OCI-LY7 (cell line): ENCODE data around the gene MUC6. TPM values are rescaled to one million over a fixed set of nuclear protein-coding genes. Genes with fewer than 3 reads are reported as not detected.

ENCODE experiments used
- BruUV-seq: library from RNA; stranded (reverse); fragments of 400-500 nt; replicated peaks from 2 replicates; lab custom pipeline; 2021; lab: Mats Ljungman, UMichigan
- CTCF ChIA-PET: fragments of 300-600 bp; sonication (Branson Sonifier 250); formaldehyde crosslinking; loops from one replicate; lab custom pipeline; 2022; ENCODE audit warnings: antibody characterized with exemption; ENCODE audit not compliant: unreplicated experiment; lab: Charles Lee
- POLR2A ChIA-PET: fragments of 300-600 bp; sonication (Branson Sonifier 250); formaldehyde crosslinking; loops from one replicate; lab custom pipeline; 2022; ENCODE audit warnings: antibody characterized with exemption; lab: Charles Lee
- DNase-seq: peaks from one replicate; pipeline ENCODE4 v3.0.0-alpha.2; 2015; ENCODE audit warnings: low spot score
- H2AFZ ChIP-seq: fragments of 200-600 bp; sonication (generic), shearing (Covaris generic); 2 replicates; pipeline ENCODE4 v1.6.1; 2014; ENCODE audit warnings: mild to moderate bottlenecking, antibody characterized with exemption, low read length, moderate library complexity
- H3K27ac ChIP-seq: fragments of 200-600 bp; sonication (generic); 2 replicates; pipeline ENCODE4 v1.5.1; 2014; ENCODE audit warnings: mixed run types, low read depth, mild to moderate bottlenecking, moderate library complexity, low read length, inconsistent platforms; ENCODE audit not compliant: poor library complexity, severe bottlenecking
- H3K36me3 ChIP-seq: fragments of 200-600 bp; sonication (generic); 2 replicates; pipeline ENCODE4 v1.6.1; 2014; ENCODE audit warnings: mild to moderate bottlenecking, antibody characterized with exemption, low read length, moderate library complexity, mixed read lengths; ENCODE audit not compliant: insufficient read depth
- H3K4me1 ChIP-seq: fragments of 200-600 bp; sonication (generic); 2 replicates; pipeline ENCODE4 v1.5.1; 2014; ENCODE audit warnings: mild to moderate bottlenecking, low read length; ENCODE audit not compliant: insufficient read depth, poor library complexity, severe bottlenecking
- H3K4me2 ChIP-seq: fragments of 200-600 bp; sonication (generic); 2 replicates; pipeline ENCODE4 v1.6.1; 2014; ENCODE audit warnings: mild to moderate bottlenecking, low read length
- H3K4me3 ChIP-seq: fragments of 200-600 bp; sonication (generic); 2 replicates; pipeline ENCODE4 v1.5.1; 2014; ENCODE audit warnings: mild to moderate bottlenecking, low read depth, low read length; ENCODE audit not compliant: poor library complexity, severe bottlenecking
- H3K79me2 ChIP-seq: fragments of 200-600 bp; sonication (generic); 2 replicates; pipeline ENCODE4 v1.6.1; 2016; ENCODE audit warnings: low read depth, mild to moderate bottlenecking, low read length, moderate library complexity, mixed read lengths; ENCODE audit not compliant: insufficient read depth
- H3K9me2 ChIP-seq: fragments of 200-600 bp; sonication (generic); 2 replicates; pipeline ENCODE4 v1.6.1; 2016; ENCODE audit warnings: mild to moderate bottlenecking, low read length, mixed read lengths; ENCODE audit not compliant: insufficient read depth
- H3K9me3 ChIP-seq: fragments of 200-600 bp; sonication (generic); 2 replicates; pipeline ENCODE4 v1.6.1; 2014; ENCODE audit warnings: mild to moderate bottlenecking, mixed run types, low read length, mixed read lengths
- H4K20me1 ChIP-seq: fragments of 200-600 bp; sonication (generic); 2 replicates; pipeline ENCODE4 v1.6.1; 2014; ENCODE audit warnings: mild to moderate bottlenecking, antibody characterized with exemption, low read length, moderate library complexity, mixed read lengths; ENCODE audit not compliant: insufficient read depth
- EZH2phosphoT487 ChIP-seq: fragments of 200-600 bp; sonication (generic); IDR thresholded peaks from 2 replicates; pipeline ENCODE4 v1.6.1; 2018; ENCODE audit warnings: low read depth, borderline replicate concordance, mild to moderate bottlenecking, mixed run types, antibody characterized with exemption, low read length, moderate library complexity, mixed read lengths
- intact Hi-C: fragments of 100-400 bp; cut with micrococcal nuclease; formaldehyde crosslinking; loops from one replicate; pipeline ENCODE4 v1.10.0; 2022; ENCODE audit not compliant: unreplicated experiment
- total RNA-seq, 2 experiments: library from RNA; depleted of rRNA in 1 of 2; stranded (reverse); fragments of >200 nt in 1 of 2; shearing (Covaris generic) in 1 of 2; gene quantifications; 2 replicates each; pipeline ENCODE4 v1.2.3, GENCODE V29; 2014 to 2022
- TF ChIP-seq, protein P1 (sequence below): fragments of 200-600 bp; sonication (generic); conservative IDR thresholded peaks from 2 replicates; pipeline ENCODE4 v1.5.1; 2014; ENCODE audit warnings: mild to moderate bottlenecking, antibody characterized with exemption, low read length, moderate library complexity, mixed read lengths

The MUC6 gene
- total RNA-seq, 2 experiments from 2014 or later, result not detected

DNA sequence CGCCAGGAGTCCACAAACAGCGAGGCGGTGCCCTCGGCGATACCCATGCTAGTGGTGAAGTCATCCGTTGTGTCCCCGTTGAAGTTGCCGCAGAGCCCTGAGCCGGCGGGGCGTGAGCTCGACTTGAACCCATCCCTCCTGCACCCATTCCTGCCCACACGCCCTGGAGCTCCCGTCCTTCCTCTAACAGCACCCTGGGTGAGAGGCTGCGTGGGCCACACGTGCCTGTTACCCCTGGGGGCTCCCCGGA, 8.3 kb downstream of the MUC6 start:
- Histone ChIP-seq H3K79me2 (no peaks in the 10 kb centered on the region), H3K9me2 (no peaks in the 10 kb centered on the region), H3K27ac (no peak overlapping the region), H3K4me1 (no peaks in the 10 kb centered on the region), H2AFZ (no peak overlapping the region), H4K20me1 (no peaks in the 10 kb centered on the region), H3K9me3 (no peaks in the 10 kb centered on the region), H3K36me3 (no peaks in the 10 kb centered on the region), H3K4me2 (no peak overlapping the region), H3K4me3 (no peak overlapping the region)
- CTCF ChIA-PET, result no interaction called here
- TF ChIP-seq EZH2phosphoT487, result no peak
- TF ChIP-seq, protein P1, sequence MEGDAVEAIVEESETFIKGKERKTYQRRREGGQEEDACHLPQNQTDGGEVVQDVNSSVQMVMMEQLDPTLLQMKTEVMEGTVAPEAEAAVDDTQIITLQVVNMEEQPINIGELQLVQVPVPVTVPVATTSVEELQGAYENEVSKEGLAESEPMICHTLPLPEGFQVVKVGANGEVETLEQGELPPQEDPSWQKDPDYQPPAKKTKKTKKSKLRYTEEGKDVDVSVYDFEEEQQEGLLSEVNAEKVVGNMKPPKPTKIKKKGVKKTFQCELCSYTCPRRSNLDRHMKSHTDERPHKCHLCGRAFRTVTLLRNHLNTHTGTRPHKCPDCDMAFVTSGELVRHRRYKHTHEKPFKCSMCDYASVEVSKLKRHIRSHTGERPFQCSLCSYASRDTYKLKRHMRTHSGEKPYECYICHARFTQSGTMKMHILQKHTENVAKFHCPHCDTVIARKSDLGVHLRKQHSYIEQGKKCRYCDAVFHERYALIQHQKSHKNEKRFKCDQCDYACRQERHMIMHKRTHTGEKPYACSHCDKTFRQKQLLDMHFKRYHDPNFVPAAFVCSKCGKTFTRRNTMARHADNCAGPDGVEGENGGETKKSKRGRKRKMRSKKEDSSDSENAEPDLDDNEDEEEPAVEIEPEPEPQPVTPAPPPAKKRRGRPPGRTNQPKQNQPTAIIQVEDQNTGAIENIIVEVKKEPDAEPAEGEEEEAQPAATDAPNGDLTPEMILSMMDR, result no peak
- no peak for DNase-seq
- POLR2A ChIA-PET, result no interaction called here
- no TSS peak for BruUV-seq
- intact Hi-C loops, result no loop called here

DNA sequence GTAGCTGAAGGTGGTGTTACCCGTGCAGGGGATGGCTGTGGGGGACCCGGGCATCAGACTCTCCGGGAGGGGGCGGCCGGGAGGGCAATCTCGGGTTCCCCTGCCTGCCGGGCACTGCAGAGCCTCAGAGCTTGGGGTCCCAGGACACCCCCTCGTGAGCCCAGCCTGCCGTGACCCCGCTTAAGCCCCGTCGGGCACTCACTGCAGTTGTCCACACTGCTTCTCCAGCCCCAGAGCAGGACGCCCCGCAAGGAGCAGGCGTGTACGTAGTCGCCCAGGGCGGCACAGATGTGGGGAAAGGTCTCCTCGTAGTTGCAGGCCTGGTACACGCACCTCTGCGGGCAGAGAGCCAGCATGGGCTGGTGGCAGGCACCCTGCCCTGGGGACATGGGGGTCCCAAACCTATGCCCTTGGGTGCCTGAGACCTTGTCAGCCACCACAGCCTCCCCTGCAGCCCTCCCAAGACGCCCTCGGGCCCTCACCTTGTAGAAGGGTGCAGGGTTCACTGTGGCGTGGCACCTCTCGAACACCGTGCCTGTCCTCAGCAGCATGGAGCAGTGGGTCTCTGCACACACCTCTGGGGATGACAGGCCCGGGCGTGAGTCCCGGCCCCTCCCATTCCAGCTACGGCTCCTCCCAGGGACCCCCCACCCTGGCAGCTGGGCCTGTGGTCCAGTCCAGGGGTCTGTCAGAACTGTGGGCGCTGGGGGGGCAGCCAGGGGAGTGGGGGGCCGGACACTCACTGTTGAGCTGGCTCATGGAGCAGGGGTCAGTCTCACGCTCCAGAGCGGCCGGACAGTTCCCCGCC, 8.8 kb downstream of the MUC6 start:
- no peak overlapping the region for H2AFZ ChIP-seq
- ChIA-PET CTCF (no interaction called here), POLR2A (no interaction called here)
- TF ChIP-seq EZH2phosphoT487, result no peak
- TF ChIP-seq, protein P1, result no peak
- H3K27ac ChIP-seq, result no peak overlapping the region
- H3K9me3 ChIP-seq, result no peaks in the 10 kb centered on the region
- H4K20me1 ChIP-seq, result no peaks in the 10 kb centered on the region
- no peaks in the 10 kb centered on the region for H3K4me1 ChIP-seq
- no peaks in the 10 kb centered on the region for H3K79me2 ChIP-seq
- H3K9me2 ChIP-seq, result no peaks in the 10 kb centered on the region
- H3K4me2 ChIP-seq, result no peak overlapping the region
- no peak overlapping the region for H3K4me3 ChIP-seq
- intact Hi-C loops, result no loop called here
- BruUV-seq, result no TSS peak
- DNase-seq, result no peak
- H3K36me3 ChIP-seq, result no peaks in the 10 kb centered on the region
